Placental epithelial cell (primary cell): ENCODE measurements around the gene MTX2. TPM values are rescaled to one million over a fixed set of nuclear protein-coding genes. Genes with fewer than 3 reads are reported as not detected.

Experiments used
- total RNA-seq: library from RNA; depleted of rRNA; stranded (reverse); fragments of >200 nt; gene quantifications from 2 replicates; pipeline ENCODE4 v1.2.3, GENCODE V29; 2012

Gene MTX2
- 13.0 and 17.4 TPM in 2 replicates for total RNA-seq

GRCh38 chr2:176269319-176270099 is at the start of gene MTX2:
MTX2 (plus strand) TSS chr2:176269442; CDS start chr2:176269630, 188 bp downstream.

Other genes with a start within 250 kb of the MTX2 start
- not detected in 2 replicates for gene EVX2, start 185.5 kb upstream of the MTX2 start, total RNA-seq
- gene HOXD13, start 176.7 kb upstream of the MTX2 start, total RNA-seq, result not detected in 2 replicates
- not detected in 2 replicates for gene HOXD12, start 169.6 kb upstream of the MTX2 start, total RNA-seq
- not detected in 2 replicates for gene HOXD11, start 162.2 kb upstream of the MTX2 start, total RNA-seq
- gene HOXD10, start 152.7 kb upstream of the MTX2 start, total RNA-seq, result 0.39 TPM in 1 of 2 replicates, not detected in the other
- not detected in 2 replicates for gene HOXD9, start 146.7 kb upstream of the MTX2 start, total RNA-seq
- not detected in 2 replicates for gene HOXD8, start 139.7 kb upstream of the MTX2 start, total RNA-seq
- not detected in 2 replicates for gene HOXD4, start 117.9 kb upstream of the MTX2 start, total RNA-seq
- gene HOXD3, start 112.1 kb upstream of the MTX2 start, total RNA-seq, result not detected in 2 replicates
- gene HOXD1, start 80.8 kb upstream of the MTX2 start, total RNA-seq, result not detected in 2 replicates